HepG2 (cell line): ENCODE results near the gene ZCCHC3. TPM values are rescaled to one million over a fixed set of nuclear protein-coding genes. Genes with fewer than 3 reads are reported as not detected.

Source experiments
- CHCHD3 ChIP-seq: sonication (generic); formaldehyde crosslinking; IDR thresholded peaks from 2 replicates; pipeline ENCODE4 v1.8.0; 2022; ENCODE audit warnings: mild to moderate bottlenecking, missing genetic modification reagents, moderate library complexity
- NAIF1 ChIP-seq: sonication (generic); formaldehyde crosslinking; IDR thresholded peaks from 2 replicates; pipeline ENCODE4 v1.5.0; 2020; ENCODE audit warnings: mild to moderate bottlenecking, missing genetic modification reagents, borderline replicate concordance
- PHF20 ChIP-seq: sonication (generic); formaldehyde crosslinking; IDR thresholded peaks from 2 replicates; pipeline ENCODE4 v1.5.0; 2020; ENCODE audit warnings: mild to moderate bottlenecking, missing genetic modification reagents
- PRPF4 ChIP-seq: fragments of 200-400 bp; formaldehyde crosslinking; IDR thresholded peaks from 2 replicates; pipeline ENCODE4 v1.6.1; 2016; ENCODE audit warnings: low read length, low read depth; ENCODE audit not compliant: poor library complexity, severe bottlenecking
- RCOR2 ChIP-seq: IDR thresholded peaks from 2 replicates; pipeline ENCODE4 v1.6.1; 2016; ENCODE audit warnings: missing biosample characterization, missing genetic modification reagents
- SIN3B ChIP-seq: fragments of 150-350 bp; IDR thresholded peaks from 2 replicates; pipeline ENCODE4 v1.6.1; 2014; ENCODE audit warnings: low read length
- SNRNP70 ChIP-seq: fragments of 200-400 bp; formaldehyde crosslinking; IDR thresholded peaks from 2 replicates; pipeline ENCODE4 v1.6.1; 2017; ENCODE audit warnings: mild to moderate bottlenecking, low read depth, low read length, moderate library complexity
- TRIM24 ChIP-seq: sonication (generic); formaldehyde crosslinking; IDR thresholded peaks from 2 replicates; pipeline ENCODE4 v1.8.0; 2022; ENCODE audit warnings: mild to moderate bottlenecking, missing genetic modification reagents
- XRCC5 ChIP-seq: fragments of 200-400 bp; formaldehyde crosslinking; optimal IDR thresholded peaks from 2 replicates; pipeline ENCODE3; 2017; ENCODE audit warnings: mild to moderate bottlenecking, low read length
- ZBTB44 ChIP-seq: sonication (generic); formaldehyde crosslinking; IDR thresholded peaks from 2 replicates; pipeline ENCODE4 v1.4.0; 2020; ENCODE audit warnings: missing genetic modification reagents
- ZC3H4 ChIP-seq: sonication (generic); formaldehyde crosslinking; IDR thresholded peaks from 2 replicates; pipeline ENCODE4 v1.4.0; 2020; ENCODE audit warnings: missing genetic modification reagents, borderline replicate concordance
- ZMYM4 ChIP-seq: sonication (generic); formaldehyde crosslinking; IDR thresholded peaks from 2 replicates; pipeline ENCODE4 v1.8.1; 2023; ENCODE audit warnings: mild to moderate bottlenecking, missing genetic modification reagents
- ZNF275 ChIP-seq: sonication (generic); formaldehyde crosslinking; IDR thresholded peaks from 2 replicates; pipeline ENCODE4 v1.8.0; 2022; ENCODE audit warnings: missing genetic modification reagents, mild to moderate bottlenecking, inconsistent platforms, borderline replicate concordance
- ZNF572 ChIP-seq: sonication (generic); formaldehyde crosslinking; IDR thresholded peaks from 2 replicates; pipeline ENCODE4 v1.5.1; 2020; ENCODE audit warnings: mild to moderate bottlenecking, missing genetic modification reagents
- ZSCAN21 ChIP-seq: sonication (generic); formaldehyde crosslinking; IDR thresholded peaks from 2 replicates; pipeline ENCODE4 v1.8.0; 2022; ENCODE audit warnings: mild to moderate bottlenecking, missing genetic modification reagents, moderate library complexity, borderline replicate concordance
- polyA plus RNA-seq, 8 experiments: library from polyadenylated mRNA; depleted of rRNA in 3 of 8; stranded (reverse) in 7 of 8; unstranded in 1 of 8; fragments of >200 nt; fragmentation: Illumina TruSeq in 4 of 8; extraction: Trizol in 4 of 8; gene quantifications; 2 replicates each; pipeline versions ENCODE4 v1.2.1 to v1.2.3, GENCODE V29; 2011 to 2016; ENCODE audit warnings: low read depth in 4 of 8, missing spikeins in 1 of 8, mixed read lengths in 1 of 8; ENCODE audit not compliant: insufficient read depth in 1 of 8
- total RNA-seq, 5 experiments: library from RNA; depleted of rRNA; stranded (reverse); fragments of >200 nt; fragmentation: Illumina TruSeq; extraction: Trizol; gene quantifications; 2 replicates each; pipeline ENCODE4 v1.2.3, GENCODE V29; 2016; ENCODE audit warnings: low read depth in 1 of 5
- TF ChIP-seq, protein P1 (sequence below): sonication (generic); formaldehyde crosslinking; IDR thresholded peaks from 2 replicates; pipeline ENCODE4 v1.4.0; 2020; ENCODE audit warnings: missing genetic modification reagents
- TF ChIP-seq, protein P2 (sequence below): sonication (generic); formaldehyde crosslinking; IDR thresholded peaks from 2 replicates; pipeline ENCODE4 v1.4.0; 2020; ENCODE audit warnings: mild to moderate bottlenecking, missing genetic modification reagents, borderline replicate concordance
- TF ChIP-seq, protein P3 (sequence below): fragments of 450-650 bp; IDR thresholded peaks from 2 replicates; pipeline ENCODE4 v1.6.1; 2017

Gene ZCCHC3
- total and polyA plus RNA-seq, 2 of the 13 experiments (the other 11 are each of a cell fraction or from before 2014, with no cell fraction given), result 46.6 to 63.0 TPM

- TF ChIP-seq SNRNP70 (0 out of 2 replicates have a peak, but pooled peaks have one; percentile 64), ZNF572 (CRISPR knock-in tag) (no peak), ZSCAN21 (CRISPR knock-in tag) (no peak; the same call in none of the 2 replicates), PRPF4 (no peak), NAIF1 (CRISPR knock-in tag) (peak; percentile 17; the same call in 1 of the 2 replicates), ZNF275 (CRISPR knock-in tag) (no peak; the same call in 1 of the 2 replicates), TRIM24 (CRISPR knock-in tag) (no peak), PHF20 (CRISPR knock-in tag) (peak; percentile 61), RCOR2 (CRISPR knock-in tag) (no peak), ZMYM4 (CRISPR knock-in tag) (peak; percentile 40; the same call in 1 of the 2 replicates), ZC3H4 (CRISPR knock-in tag) (no peak), SIN3B (no peak), XRCC5 (no peak), CHCHD3 (CRISPR knock-in tag) (0 out of 2 replicates have a peak, but pooled peaks have one; percentile 11), ZBTB44 (CRISPR knock-in tag) (no peak)
- TF ChIP-seq, protein P1, sequence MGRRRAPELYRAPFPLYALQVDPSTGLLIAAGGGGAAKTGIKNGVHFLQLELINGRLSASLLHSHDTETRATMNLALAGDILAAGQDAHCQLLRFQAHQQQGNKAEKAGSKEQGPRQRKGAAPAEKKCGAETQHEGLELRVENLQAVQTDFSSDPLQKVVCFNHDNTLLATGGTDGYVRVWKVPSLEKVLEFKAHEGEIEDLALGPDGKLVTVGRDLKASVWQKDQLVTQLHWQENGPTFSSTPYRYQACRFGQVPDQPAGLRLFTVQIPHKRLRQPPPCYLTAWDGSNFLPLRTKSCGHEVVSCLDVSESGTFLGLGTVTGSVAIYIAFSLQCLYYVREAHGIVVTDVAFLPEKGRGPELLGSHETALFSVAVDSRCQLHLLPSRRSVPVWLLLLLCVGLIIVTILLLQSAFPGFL (CRISPR knock-in tag), result no peak
- TF ChIP-seq, protein P2, sequence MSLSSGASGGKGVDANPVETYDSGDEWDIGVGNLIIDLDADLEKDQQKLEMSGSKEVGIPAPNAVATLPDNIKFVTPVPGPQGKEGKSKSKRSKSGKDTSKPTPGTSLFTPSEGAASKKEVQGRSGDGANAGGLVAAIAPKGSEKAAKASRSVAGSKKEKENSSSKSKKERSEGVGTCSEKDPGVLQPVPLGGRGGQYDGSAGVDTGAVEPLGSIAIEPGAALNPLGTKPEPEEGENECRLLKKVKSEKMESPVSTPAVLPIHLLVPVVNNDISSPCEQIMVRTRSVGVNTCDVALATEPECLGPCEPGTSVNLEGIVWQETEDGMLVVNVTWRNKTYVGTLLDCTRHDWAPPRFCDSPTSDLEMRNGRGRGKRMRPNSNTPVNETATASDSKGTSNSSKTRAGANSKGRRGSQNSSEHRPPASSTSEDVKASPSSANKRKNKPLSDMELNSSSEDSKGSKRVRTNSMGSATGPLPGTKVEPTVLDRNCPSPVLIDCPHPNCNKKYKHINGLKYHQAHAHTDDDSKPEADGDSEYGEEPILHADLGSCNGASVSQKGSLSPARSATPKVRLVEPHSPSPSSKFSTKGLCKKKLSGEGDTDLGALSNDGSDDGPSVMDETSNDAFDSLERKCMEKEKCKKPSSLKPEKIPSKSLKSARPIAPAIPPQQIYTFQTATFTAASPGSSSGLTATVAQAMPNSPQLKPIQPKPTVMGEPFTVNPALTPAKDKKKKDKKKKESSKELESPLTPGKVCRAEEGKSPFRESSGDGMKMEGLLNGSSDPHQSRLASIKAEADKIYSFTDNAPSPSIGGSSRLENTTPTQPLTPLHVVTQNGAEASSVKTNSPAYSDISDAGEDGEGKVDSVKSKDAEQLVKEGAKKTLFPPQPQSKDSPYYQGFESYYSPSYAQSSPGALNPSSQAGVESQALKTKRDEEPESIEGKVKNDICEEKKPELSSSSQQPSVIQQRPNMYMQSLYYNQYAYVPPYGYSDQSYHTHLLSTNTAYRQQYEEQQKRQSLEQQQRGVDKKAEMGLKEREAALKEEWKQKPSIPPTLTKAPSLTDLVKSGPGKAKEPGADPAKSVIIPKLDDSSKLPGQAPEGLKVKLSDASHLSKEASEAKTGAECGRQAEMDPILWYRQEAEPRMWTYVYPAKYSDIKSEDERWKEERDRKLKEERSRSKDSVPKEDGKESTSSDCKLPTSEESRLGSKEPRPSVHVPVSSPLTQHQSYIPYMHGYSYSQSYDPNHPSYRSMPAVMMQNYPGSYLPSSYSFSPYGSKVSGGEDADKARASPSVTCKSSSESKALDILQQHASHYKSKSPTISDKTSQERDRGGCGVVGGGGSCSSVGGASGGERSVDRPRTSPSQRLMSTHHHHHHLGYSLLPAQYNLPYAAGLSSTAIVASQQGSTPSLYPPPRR (CRISPR knock-in tag), result 0 out of 2 replicates have a peak, but pooled peaks have one; percentile 62
- TF ChIP-seq, protein P3, sequence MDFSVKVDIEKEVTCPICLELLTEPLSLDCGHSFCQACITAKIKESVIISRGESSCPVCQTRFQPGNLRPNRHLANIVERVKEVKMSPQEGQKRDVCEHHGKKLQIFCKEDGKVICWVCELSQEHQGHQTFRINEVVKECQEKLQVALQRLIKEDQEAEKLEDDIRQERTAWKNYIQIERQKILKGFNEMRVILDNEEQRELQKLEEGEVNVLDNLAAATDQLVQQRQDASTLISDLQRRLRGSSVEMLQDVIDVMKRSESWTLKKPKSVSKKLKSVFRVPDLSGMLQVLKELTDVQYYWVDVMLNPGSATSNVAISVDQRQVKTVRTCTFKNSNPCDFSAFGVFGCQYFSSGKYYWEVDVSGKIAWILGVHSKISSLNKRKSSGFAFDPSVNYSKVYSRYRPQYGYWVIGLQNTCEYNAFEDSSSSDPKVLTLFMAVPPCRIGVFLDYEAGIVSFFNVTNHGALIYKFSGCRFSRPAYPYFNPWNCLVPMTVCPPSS, result no peak
Observed at GRCh38 chr20:325045-325888, 27.9 kb downstream of the ZCCHC3 start, which contains the start of gene SOX12 (continued).
